SK-N-SH (cell line): Measurements from ENCODE around the gene C4orf54.

ENCODE experiments used
- GABPA ChIP-seq: IDR thresholded peaks from 2 replicates; pipeline ENCODE4 v1.4.0; 2012; ENCODE audit warnings: low read depth, mild to moderate bottlenecking
- SIN3A ChIP-seq: IDR thresholded peaks from 2 replicates; pipeline ENCODE4 v1.6.1; 2012; ENCODE audit warnings: low read depth, mild to moderate bottlenecking, low read length, moderate library complexity, borderline replicate concordance
- SMC3 ChIP-seq: IDR thresholded peaks from 2 replicates; pipeline ENCODE4 v1.6.1; 2012; ENCODE audit warnings: low read depth, low read length, improper control_type of control experiment
- TCF12 ChIP-seq: IDR thresholded peaks from 2 replicates; pipeline ENCODE4 v1.4.0; 2012
- TF ChIP-seq, protein P1 (sequence below): fragments of 200-600 bp; sonication (generic); IDR thresholded peaks from 2 replicates; pipeline ENCODE4 v1.6.1; 2017; ENCODE audit warnings: antibody characterized with exemption, mild to moderate bottlenecking, moderate library complexity
- TF ChIP-seq, protein P2 (sequence below): IDR thresholded peaks from 2 replicates; pipeline ENCODE4 v1.4.0; 2012; ENCODE audit warnings: low read depth, borderline replicate concordance
- TF ChIP-seq, protein P3 (sequence below): IDR thresholded peaks from 2 replicates; pipeline ENCODE4 v1.6.1; 2012; ENCODE audit warnings: mild to moderate bottlenecking, low read depth, low read length, moderate library complexity
- TF ChIP-seq, protein P4 (sequence below): fragments of 150-350 bp; IDR thresholded peaks from 2 replicates; pipeline ENCODE4 v1.6.1; 2016; ENCODE audit warnings: mild to moderate bottlenecking, low read depth, low read length

DNA sequence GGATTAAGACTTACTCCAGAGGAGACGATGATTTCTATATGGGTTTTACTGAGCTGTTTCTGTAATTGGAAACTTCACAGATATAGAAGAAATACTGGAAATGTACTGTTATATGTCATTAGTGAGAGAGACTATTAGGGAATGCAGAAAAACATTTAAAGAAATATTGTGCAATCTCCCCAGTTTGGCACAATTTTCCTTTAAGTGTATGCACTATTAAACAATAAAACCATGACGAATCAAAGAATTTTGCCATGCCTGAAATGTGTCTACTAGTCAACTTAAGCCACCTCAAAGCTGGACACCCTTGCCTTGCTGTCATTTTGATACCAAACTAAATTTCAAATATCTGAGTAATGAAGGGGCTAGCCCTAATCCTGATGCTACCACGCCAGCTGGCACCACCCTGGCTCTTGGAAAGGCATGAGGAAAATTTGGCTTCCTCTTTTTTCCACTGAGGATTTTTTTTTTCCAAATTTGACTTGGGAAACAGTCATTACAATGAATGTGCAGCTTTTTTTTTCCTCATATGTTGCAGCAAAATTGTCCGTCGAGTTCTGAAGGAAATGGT lies 46.9 kb downstream of the C4orf54 start:
- TF ChIP-seq, protein P1, sequence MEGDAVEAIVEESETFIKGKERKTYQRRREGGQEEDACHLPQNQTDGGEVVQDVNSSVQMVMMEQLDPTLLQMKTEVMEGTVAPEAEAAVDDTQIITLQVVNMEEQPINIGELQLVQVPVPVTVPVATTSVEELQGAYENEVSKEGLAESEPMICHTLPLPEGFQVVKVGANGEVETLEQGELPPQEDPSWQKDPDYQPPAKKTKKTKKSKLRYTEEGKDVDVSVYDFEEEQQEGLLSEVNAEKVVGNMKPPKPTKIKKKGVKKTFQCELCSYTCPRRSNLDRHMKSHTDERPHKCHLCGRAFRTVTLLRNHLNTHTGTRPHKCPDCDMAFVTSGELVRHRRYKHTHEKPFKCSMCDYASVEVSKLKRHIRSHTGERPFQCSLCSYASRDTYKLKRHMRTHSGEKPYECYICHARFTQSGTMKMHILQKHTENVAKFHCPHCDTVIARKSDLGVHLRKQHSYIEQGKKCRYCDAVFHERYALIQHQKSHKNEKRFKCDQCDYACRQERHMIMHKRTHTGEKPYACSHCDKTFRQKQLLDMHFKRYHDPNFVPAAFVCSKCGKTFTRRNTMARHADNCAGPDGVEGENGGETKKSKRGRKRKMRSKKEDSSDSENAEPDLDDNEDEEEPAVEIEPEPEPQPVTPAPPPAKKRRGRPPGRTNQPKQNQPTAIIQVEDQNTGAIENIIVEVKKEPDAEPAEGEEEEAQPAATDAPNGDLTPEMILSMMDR: no peak
- no peak for TF ChIP-seq TCF12
- TF ChIP-seq, protein P2, sequence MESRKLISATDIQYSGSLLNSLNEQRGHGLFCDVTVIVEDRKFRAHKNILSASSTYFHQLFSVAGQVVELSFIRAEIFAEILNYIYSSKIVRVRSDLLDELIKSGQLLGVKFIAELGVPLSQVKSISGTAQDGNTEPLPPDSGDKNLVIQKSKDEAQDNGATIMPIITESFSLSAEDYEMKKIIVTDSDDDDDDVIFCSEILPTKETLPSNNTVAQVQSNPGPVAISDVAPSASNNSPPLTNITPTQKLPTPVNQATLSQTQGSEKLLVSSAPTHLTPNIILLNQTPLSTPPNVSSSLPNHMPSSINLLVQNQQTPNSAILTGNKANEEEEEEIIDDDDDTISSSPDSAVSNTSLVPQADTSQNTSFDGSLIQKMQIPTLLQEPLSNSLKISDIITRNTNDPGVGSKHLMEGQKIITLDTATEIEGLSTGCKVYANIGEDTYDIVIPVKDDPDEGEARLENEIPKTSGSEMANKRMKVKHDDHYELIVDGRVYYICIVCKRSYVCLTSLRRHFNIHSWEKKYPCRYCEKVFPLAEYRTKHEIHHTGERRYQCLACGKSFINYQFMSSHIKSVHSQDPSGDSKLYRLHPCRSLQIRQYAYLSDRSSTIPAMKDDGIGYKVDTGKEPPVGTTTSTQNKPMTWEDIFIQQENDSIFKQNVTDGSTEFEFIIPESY: no peak
- TF ChIP-seq SMC3: no peak
- TF ChIP-seq, protein P3, sequence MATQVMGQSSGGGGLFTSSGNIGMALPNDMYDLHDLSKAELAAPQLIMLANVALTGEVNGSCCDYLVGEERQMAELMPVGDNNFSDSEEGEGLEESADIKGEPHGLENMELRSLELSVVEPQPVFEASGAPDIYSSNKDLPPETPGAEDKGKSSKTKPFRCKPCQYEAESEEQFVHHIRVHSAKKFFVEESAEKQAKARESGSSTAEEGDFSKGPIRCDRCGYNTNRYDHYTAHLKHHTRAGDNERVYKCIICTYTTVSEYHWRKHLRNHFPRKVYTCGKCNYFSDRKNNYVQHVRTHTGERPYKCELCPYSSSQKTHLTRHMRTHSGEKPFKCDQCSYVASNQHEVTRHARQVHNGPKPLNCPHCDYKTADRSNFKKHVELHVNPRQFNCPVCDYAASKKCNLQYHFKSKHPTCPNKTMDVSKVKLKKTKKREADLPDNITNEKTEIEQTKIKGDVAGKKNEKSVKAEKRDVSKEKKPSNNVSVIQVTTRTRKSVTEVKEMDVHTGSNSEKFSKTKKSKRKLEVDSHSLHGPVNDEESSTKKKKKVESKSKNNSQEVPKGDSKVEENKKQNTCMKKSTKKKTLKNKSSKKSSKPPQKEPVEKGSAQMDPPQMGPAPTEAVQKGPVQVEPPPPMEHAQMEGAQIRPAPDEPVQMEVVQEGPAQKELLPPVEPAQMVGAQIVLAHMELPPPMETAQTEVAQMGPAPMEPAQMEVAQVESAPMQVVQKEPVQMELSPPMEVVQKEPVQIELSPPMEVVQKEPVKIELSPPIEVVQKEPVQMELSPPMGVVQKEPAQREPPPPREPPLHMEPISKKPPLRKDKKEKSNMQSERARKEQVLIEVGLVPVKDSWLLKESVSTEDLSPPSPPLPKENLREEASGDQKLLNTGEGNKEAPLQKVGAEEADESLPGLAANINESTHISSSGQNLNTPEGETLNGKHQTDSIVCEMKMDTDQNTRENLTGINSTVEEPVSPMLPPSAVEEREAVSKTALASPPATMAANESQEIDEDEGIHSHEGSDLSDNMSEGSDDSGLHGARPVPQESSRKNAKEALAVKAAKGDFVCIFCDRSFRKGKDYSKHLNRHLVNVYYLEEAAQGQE: no peak
- no peak for TF ChIP-seq SIN3A
- TF ChIP-seq GABPA: no peak
- TF ChIP-seq, protein P4, sequence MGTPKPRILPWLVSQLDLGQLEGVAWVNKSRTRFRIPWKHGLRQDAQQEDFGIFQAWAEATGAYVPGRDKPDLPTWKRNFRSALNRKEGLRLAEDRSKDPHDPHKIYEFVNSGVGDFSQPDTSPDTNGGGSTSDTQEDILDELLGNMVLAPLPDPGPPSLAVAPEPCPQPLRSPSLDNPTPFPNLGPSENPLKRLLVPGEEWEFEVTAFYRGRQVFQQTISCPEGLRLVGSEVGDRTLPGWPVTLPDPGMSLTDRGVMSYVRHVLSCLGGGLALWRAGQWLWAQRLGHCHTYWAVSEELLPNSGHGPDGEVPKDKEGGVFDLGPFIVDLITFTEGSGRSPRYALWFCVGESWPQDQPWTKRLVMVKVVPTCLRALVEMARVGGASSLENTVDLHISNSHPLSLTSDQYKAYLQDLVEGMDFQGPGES: no peak
